ENCODE data around the gene DACT1. TPM values are rescaled to one million over a fixed set of nuclear protein-coding genes. Genes with fewer than 3 reads are reported as not detected.

The DACT1 gene
- polyA plus RNA-seq, 1 of the 3 experiments (the other 2 are of a cell fraction): 3.3 TPM

DNA sequence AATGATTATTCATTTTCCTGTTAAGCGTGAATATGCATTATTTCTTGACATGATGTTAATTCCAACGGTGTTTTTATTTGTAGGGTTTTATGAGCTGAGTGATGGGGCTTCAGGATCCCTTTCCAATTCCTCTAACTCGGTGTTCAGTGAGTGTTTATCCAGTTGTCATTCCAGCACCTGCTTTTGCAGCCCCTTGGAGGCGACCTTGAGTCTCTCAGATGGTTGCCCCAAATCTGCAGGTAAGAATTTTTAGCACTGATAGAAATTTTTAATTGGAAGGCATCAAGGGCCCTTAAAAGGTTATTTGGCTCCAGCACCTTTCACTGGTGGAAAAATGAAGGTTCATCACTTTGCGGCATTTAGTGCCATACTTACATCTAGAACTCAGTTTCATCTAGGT is 3.7 kb downstream of the DACT1 start:
- Histone ChIP-seq H3F3A (replicated peaks; ENCODE audit: insufficient read depth) (peaks cover 3% of the 10 kb centered on the region), H3K27me3 (ENCODE audit: insufficient read depth) (no peaks in the 10 kb centered on the region), H2AFZ (ENCODE audit: low read depth) (no peak overlapping the region), H3K36me3 (replicated peaks in 1 of 2; ENCODE audit: control insufficient read depth in 1 of 2, insufficient read depth in 2 of 2, low read length in 1 of 2) (peaks cover 31 to 59% of the 10 kb centered on the region in 2 experiments), H3K4me3 (ENCODE audit: low read depth in 2 of 2, low read length in 1 of 2) (no peak overlapping the region), H3K79me2 (ENCODE audit: insufficient read depth) (peaks cover 63% of the 10 kb centered on the region), H3K9ac (no peak overlapping the region), H3K4me1 (ENCODE audit: control insufficient read depth in 1 of 2, insufficient read depth in 2 of 2, low read depth in 1 of 2, low read length in 1 of 2) (peaks cover 14 to 21% of the 10 kb centered on the region in 2 experiments; a peak in 3 of 4 replicates), H3K27ac (ENCODE audit: low read depth in 2 of 2, low read length in 1 of 2) (no peak overlapping the region), H3K9me3 (no peaks in the 10 kb centered on the region), H4K20me1 (ENCODE audit: insufficient read depth) (no peaks in the 10 kb centered on the region), H3K9me2 (no peaks in the 10 kb centered on the region), H3K4me2 (no peak overlapping the region)
- CTCF ChIA-PET: interaction anchor here (1.0 to 10.5 kb wide), 11 partner anchors 18 to 483 kb away, joined by 3 to 93 read pairs (median 3); no protein-coding TSS in a partner anchor
- TF ChIP-seq, protein P1, sequence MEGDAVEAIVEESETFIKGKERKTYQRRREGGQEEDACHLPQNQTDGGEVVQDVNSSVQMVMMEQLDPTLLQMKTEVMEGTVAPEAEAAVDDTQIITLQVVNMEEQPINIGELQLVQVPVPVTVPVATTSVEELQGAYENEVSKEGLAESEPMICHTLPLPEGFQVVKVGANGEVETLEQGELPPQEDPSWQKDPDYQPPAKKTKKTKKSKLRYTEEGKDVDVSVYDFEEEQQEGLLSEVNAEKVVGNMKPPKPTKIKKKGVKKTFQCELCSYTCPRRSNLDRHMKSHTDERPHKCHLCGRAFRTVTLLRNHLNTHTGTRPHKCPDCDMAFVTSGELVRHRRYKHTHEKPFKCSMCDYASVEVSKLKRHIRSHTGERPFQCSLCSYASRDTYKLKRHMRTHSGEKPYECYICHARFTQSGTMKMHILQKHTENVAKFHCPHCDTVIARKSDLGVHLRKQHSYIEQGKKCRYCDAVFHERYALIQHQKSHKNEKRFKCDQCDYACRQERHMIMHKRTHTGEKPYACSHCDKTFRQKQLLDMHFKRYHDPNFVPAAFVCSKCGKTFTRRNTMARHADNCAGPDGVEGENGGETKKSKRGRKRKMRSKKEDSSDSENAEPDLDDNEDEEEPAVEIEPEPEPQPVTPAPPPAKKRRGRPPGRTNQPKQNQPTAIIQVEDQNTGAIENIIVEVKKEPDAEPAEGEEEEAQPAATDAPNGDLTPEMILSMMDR (IDR thresholded peaks at IDR 0.05): peak; percentile 31
- TF ChIP-seq, protein P2, sequence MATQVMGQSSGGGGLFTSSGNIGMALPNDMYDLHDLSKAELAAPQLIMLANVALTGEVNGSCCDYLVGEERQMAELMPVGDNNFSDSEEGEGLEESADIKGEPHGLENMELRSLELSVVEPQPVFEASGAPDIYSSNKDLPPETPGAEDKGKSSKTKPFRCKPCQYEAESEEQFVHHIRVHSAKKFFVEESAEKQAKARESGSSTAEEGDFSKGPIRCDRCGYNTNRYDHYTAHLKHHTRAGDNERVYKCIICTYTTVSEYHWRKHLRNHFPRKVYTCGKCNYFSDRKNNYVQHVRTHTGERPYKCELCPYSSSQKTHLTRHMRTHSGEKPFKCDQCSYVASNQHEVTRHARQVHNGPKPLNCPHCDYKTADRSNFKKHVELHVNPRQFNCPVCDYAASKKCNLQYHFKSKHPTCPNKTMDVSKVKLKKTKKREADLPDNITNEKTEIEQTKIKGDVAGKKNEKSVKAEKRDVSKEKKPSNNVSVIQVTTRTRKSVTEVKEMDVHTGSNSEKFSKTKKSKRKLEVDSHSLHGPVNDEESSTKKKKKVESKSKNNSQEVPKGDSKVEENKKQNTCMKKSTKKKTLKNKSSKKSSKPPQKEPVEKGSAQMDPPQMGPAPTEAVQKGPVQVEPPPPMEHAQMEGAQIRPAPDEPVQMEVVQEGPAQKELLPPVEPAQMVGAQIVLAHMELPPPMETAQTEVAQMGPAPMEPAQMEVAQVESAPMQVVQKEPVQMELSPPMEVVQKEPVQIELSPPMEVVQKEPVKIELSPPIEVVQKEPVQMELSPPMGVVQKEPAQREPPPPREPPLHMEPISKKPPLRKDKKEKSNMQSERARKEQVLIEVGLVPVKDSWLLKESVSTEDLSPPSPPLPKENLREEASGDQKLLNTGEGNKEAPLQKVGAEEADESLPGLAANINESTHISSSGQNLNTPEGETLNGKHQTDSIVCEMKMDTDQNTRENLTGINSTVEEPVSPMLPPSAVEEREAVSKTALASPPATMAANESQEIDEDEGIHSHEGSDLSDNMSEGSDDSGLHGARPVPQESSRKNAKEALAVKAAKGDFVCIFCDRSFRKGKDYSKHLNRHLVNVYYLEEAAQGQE (IDR thresholded peaks at IDR 0.05; ENCODE audit: low read depth, low read length): no peak
- 84% methylated on average over 5 of the region's 5 CpGs for WGBS (ENCODE audit: low lambda C conversion rate)
- POLR2A ChIA-PET: no interaction called here
- DNase-seq: no peak

DNA sequence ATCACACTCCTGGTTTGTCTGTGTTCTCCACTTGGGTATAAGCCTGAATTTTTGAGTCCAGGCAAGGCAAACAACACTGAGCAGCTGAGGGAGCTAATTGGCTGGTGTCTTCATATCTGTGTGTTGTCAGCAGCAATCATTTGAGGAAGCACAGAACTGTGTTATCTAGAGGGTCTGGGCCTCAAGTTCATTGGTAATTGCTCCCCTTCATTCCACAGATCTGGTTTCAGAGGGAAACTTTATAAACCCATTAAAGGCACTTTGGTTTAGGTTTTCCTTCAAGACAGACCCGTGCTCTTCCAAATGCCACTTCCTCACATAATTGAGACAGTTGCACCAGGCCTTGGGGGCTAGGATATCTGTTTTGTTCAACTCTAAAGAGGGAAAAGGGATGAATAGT is 5.6 kb downstream of the DACT1 start:
- Histone ChIP-seq H3K79me2 (ENCODE audit: insufficient read depth) (peaks cover 68% of the 10 kb centered on the region), H3K9me3 (no peaks in the 10 kb centered on the region), H3K9ac (no peak overlapping the region), H3K36me3 (replicated peaks in 1 of 2; ENCODE audit: control insufficient read depth in 1 of 2, insufficient read depth in 2 of 2, low read length in 1 of 2) (peaks cover 40 to 76% of the 10 kb centered on the region in 2 experiments), H3K27ac (ENCODE audit: low read depth in 2 of 2, low read length in 1 of 2) (no peak overlapping the region; a peak in 1 of 4 replicates), H4K20me1 (ENCODE audit: insufficient read depth) (no peaks in the 10 kb centered on the region), H3K9me2 (no peaks in the 10 kb centered on the region), H3K4me2 (no peak overlapping the region), H3K4me1 (ENCODE audit: control insufficient read depth in 1 of 2, insufficient read depth in 2 of 2, low read depth in 1 of 2, low read length in 1 of 2) (peaks cover 14 to 19% of the 10 kb centered on the region in 2 experiments; a peak in 3 of 4 replicates), H3K4me3 (ENCODE audit: low read depth in 2 of 2, low read length in 1 of 2) (no peak overlapping the region), H2AFZ (ENCODE audit: low read depth) (no peak overlapping the region), H3F3A (replicated peaks; ENCODE audit: insufficient read depth) (peaks cover 4% of the 10 kb centered on the region), H3K27me3 (ENCODE audit: insufficient read depth) (no peaks in the 10 kb centered on the region)
- ChIA-PET POLR2A (no interaction called here), CTCF (interaction anchor here (1.1 to 6.8 kb wide), 3 partner anchors 142 to 385 kb away, joined by 3 to 49 read pairs (median 4); no protein-coding TSS in a partner anchor)
- peak; percentile 47 for DNase-seq
- TF ChIP-seq GATA2 (CRISPR knock-in tag; IDR thresholded peaks at IDR 0.05) (peak; percentile 34; the same call in 1 of the 2 replicates), TCF12 (IDR thresholded peaks at IDR 0.05) (peak; percentile 21; the same call in 1 of the 2 replicates), USF1 (IDR thresholded peaks at IDR 0.05; ENCODE audit: borderline replicate concordance, low read depth) (no peak), FOXJ3 (CRISPR knock-in tag; IDR thresholded peaks at IDR 0.05) (no peak), RCOR1 (IDR thresholded peaks at IDR 0.05; ENCODE audit: low read length) (no peak), RXRA (IDR thresholded peaks at IDR 0.05; ENCODE audit: borderline replicate concordance, low read depth) (no peak)
- 52% methylated on average over 1 of the region's 1 CpG for WGBS (ENCODE audit: low lambda C conversion rate)

Measured in SK-N-SH (cell line).